DMS79 (cell line): ENCODE measurements around the gene GASK1A.

Experiments used
- DNase-seq: peaks from one replicate; lab custom pipeline; 2025; lab: John Stamatoyannopoulos, UW

The GASK1A gene

DNA sequence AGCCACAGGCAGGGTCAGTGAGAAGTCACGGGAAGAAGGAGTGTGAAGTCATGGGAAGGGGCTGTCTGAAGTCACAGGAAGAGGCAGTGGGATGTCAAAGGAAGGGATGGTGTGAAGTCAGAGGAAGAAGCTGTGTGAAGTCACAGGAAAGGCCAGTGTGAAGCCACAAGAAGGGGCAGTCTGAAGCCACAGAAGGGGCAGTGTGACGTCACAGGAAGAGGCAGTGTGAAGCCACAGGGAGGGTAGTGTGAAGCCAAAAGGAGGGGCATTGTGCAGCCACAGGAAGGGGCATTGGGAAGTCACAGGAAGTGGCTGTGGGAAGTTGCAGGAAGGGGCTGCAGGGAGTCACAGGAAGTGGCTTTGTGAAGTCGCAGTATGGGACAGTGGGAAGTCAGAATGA is 35.1 kb downstream of the GASK1A start:
- no peak for DNase-seq

DNA sequence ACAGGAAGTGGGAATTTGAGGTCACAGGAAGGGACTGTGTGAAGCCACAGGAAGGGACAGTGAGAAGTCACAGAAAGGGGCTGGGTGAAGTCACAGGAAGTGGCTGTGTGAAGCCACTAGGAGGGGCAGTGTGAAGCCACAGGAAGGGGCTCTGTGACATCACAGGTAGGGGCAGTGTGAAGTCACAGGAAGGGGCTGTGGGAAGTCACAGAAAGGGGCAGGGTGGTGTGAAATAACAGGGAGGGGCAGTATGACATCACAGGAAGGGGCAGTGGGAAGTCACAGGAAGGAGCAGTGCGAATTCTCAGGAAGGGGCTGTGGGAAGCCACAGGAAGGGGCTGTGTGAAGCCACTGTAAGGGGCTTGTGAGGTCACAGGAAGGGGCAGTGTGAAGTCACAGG is 35.8 kb downstream of the GASK1A start:
- DNase-seq, result no peak

DNA sequence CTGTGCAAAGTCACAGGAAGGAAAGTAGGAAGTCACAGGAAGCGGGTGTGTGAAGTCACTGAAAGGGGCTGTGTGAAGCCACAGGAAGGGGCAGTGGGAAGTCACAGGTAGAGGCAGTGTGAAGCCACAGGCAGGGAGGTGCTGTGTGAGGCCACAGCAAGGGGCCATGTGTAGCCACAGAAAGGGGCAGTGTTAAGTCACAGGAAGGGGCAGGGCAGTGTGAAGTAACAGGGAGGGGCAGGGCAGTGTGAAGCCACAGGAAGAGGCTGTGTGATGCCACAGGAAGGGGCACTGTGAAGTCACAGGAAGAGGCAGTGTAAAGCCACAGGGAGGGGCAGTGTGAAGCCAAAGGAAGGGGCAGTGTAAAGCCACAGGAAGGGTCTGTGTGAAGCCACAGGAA is 36.5 kb downstream of the GASK1A start:
- DNase-seq, result no peak

DNA sequence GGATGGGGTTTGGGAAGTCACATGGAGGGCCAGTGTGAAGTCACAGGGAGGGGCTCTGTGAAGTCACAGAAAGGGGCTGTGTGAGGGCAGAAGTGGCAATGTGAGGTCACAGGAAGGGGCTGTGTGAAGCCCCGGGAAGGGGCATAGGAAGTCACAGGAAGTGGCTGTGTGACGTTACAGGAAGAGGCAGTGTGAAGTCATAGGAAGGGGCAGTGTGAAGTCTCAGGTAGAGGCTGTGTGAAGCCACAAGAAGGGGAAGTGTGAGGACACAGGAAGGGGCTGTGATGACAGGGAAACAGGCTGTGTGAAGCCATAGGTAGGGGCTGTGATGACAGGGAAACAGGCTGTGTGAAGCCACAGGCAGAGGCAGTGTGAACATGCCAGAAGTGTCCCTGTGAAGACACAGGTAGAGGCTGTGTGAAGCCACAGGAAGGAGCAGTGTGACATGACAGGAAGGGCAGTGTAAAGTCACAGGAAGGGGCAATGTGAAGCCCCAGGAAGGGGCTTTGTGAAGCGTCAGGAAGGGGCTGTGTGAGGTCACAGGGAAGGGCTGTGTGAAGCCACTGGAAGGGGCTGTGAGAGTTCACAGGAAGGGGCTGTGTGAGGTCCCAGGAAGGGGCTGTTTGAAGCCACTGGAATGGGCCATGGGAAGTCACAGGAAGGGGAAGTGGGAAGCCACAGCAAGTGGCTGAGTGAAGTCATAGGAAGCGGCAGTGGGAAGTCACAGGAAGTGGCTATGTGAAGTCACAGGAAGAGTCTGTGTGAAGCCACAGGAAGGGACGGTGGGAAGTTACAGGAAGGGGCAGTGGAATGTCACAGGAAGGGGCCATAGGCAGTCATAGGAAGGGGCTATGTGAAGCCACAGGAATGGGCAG is 37.1 kb downstream of the GASK1A start:
- no peak for DNase-seq

DNA sequence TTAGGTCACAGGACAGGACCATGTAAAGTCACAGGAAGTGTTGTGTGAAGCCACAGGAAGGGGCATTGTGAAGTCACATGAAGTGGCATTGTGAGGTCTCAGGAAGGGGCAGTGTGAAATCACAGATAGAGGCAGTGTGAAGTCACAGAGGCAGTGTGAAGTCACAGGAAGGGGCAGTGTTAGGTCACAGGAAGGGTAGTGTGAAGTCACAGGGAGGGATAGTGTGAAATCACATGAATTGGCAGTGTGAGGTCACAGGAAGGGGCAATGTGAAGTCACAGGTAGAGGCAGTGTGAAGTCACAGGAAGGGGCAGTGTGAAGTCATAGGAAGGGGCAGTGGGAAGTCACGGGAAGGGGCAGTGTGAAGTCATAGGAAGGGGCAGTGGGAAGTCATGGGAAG is 37.9 kb downstream of the GASK1A start:
- DNase-seq, result no peak

DNA sequence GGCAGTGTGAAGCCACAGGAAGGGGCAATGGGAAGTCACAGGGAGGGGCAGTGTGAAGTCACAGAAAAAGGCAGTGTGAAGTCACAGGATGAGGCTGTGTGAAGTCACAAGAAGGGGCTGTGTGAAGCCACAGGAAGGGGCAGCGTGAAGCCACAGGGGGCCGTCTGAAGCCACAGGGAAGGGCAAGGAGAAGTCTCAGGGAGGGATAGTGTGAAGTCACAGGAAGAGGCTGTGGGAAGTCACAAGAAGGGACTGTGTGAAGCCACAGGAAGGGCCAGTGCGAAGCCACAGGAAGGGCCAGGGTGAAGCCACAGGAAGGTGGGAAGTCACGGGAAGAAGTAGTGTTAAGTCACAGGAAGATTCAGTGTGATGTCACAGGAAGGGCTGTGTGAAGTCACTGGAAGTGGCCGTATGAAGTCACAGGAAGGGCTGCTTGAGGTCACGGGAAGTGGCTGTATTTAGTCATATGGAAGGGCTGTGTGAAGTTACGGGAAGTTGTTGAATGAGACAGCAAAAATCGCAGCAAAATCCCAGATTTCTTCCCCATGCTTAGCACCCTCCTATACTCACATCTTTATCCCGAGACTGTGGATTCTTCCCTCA is 38.6 kb downstream of the GASK1A start:
- DNase-seq, result no peak

DNA sequence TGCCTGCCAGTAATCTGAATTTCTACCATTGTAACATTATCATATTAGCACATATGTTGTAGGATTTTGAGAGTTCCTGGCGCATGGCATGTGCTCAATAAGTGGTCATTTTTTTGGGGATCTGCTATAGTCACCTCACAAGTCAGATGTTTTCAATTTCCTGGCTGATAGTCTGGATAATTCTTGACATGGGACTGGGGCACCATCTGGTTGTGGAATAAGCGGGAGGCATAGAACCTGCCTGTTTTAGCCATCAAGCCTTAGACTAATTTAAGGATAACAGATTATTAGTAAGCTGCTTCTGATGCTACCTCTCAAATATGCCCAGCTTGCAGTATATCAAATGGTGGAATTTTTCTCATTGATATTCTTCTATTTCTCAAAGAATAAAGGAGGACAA is 39.1 kb downstream of the GASK1A start:
- no peak for DNase-seq

DNA sequence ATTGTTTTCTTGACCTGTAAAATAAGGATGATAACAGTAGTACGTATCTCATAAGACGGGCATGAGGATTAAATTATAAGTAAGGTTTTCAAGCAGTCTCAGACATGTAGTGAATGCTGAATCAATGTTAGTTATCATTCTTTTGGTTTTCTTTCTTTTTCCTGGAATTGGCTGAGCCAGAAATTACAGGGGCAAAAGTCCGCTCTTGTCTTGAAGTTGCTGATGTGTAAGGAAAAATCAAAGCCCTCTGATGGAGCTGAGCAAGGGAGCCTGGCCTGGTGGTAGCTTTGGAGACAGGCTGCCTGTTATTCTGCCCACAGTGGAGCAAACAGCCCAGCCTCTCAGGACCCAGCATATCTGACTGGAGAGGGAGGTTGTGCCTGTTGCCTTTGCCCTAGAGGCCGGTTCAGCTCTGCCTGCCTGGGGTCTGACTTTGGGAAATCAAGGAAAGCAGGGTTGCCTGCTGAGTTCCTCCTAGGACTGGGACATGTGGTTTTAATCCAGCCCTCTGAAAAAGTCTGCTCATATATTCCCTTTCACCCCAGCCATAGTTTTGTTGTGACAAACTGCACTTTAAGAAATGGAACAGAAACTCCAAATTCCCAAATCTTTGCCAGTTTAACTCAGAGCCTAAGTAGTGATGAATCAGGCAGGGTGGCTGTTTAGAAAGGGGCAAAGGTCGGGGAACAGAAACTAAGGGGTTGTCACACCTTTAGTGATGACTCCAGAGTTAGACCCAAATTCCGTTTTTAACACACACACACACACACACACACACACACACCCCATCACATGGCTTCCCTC is 40.1 kb downstream of the GASK1A start:
- no peak for DNase-seq

DNA sequence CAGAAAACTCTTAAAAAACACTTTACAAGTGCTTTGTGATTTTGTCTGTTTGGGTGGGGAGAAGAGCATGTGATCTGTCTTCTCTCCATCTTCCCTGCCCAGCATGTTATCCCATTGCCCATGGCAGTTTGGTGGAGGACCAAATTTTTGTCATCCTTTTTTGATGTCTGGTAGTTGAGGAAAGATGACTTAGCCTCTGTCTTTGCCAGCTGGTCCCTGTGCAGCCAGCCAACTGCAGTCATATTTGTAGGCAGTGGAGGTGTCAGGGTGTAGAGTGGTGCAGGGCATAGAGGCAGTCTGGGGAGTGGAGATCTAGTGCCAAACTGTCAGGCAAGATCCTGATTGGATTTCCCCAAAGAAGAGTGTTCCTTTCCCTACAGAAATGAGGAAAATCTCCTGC is 40.7 kb downstream of the GASK1A start:
- no peak for DNase-seq

DNA sequence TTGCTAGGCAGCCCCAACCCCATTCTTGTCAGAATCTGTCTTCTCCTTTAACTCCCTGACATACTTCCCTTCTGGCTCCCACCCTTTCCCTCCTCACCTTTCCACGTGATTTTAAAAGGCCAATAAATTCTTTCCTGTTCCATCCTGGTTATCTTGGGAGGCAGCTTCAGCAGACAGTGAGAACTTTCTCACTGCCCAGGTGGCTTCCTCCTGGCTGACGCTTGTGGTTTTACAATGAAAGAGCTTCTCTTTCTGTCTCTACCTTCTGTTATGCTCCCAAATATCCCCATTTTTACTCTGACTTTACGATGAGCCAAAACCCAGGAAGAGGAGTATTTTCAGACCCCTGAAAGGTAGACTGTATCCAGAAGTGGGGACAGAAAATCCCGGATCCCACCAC is 42.1 kb downstream of the GASK1A start:
- no peak for DNase-seq

DNA sequence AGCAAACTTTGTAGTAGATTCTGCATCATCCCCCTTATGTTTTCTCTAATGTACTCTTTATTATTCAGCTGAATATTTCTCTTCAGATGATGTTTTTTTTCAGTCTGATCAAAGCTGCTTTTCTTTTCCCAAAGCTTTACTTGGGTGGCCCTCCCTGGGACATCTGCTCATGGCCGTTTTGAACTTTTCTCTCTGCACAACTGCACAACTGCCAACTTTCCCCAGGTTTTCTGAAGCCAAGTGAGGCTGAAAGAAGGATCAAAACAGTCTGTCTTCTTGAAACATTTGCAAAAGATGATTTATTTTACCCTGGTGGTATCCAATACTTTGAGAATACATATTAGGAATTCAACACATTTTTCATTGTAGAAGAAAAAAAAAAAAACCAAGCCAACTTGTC is 43.0 kb downstream of the GASK1A start:
- DNase-seq, result no peak

DNA sequence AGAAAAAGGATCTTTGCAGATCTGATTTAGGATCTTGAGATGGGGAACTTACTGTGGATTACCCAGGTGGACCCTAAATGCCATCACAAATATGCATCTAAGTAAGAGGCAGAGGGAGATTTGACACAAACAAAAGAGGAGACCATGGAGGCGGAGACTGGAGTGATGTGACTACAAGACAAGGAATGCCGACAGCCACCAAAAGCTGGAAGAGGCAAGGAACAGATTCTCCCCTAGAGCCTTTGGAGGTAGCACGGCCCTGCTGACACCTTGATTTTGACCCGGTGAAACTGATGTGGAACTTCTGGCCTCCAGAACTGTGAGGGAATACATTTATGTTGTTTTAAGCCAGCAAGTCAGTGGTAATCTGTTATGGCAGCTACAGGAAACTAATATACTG is 44.0 kb downstream of the GASK1A start:
- no peak for DNase-seq

DNA sequence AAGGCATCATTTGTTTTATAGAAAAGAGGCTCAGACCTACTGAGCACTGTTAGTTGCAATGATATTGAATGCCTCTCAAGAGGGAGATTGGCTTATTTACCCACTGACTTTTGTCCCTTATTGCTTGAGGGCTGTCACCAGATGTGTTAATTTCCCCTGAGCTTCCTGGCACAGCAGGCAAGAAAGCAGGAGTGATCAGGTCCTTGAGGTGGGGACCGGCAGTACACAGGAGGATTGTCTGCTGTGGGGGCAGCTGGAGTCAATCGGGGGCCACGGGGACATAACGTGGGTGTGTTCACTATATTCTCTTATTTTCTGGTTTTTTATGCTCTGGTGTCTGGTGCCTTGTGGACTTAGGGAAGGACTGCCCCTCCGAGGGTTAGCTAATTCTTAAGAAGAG is 44.6 kb downstream of the GASK1A start:
- DNase-seq, result no peak

DNA sequence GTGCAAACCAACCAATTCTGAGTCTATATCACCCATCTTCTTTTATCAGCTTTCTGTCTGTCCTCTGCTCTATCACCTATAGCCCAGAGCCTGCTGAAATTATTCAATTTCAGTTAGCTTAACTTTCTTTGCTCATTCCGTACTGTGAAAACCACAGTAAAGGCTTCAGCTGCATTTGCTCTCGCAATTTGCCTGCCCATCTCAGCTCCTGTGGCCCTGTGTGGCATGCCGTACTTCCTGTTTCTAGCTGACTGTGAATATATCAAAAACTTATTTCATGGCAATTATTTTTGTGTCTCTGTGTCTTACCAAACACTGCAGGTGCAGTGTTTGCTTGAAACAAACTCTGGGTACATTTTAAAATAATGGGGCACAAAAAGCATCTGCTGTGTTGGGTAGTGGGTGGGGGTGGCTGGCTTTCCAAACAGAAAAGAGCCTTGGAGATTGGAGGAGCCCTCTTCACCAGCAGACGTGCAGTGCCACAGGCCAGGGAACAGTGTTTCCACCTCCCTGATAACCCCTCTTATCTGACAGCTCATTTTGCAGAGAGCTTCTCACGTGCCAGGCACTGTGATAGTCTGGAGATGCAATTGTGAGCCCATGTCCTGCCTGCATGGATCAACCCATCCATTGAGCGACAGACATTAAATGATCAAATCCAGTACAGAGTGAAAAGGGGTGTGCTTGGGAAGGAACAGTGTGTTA is 45.2 kb downstream of the GASK1A start:
- DNase-seq, result no peak

DNA sequence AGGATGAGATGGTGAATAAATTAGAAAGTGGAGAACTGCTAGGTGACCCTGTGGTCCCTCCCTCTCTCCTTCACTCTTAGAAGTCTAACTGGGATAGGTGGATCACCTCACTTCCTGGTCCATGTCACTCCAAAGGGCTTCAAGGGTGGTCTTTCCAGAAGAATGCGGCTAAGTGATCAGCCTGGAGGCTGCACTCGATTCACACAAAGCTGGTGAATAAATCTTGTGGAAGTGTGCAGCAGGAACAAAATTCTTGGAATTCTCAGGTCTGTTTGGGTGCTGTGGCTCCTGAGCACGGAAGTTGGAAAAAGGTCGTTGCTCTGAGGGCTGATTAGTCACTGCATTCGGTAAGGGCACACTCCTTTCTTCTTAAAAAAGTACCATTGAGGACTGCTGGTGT is 46.3 kb downstream of the GASK1A start:
- no peak for DNase-seq

DNA sequence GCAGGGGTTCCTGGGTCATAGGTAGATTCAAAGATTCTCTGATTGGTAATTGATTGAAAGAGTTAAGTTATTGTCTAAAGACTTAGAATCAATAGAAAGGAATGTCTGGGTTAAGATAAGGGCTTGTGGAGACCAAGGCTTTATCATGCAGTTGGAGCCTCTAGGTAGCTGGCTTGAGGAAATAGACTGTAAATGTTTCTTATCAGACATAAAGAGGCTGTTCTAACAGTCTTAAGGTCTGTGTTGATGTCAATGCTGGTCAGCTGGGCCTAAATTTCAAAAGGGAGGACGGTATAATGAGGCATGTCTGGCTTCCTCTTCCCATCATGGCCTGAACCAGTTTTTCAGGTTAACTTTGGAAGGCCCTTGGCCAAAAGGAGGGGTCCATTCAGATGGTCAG is 48.9 kb downstream of the GASK1A start:
- DNase-seq, result no peak

DNA sequence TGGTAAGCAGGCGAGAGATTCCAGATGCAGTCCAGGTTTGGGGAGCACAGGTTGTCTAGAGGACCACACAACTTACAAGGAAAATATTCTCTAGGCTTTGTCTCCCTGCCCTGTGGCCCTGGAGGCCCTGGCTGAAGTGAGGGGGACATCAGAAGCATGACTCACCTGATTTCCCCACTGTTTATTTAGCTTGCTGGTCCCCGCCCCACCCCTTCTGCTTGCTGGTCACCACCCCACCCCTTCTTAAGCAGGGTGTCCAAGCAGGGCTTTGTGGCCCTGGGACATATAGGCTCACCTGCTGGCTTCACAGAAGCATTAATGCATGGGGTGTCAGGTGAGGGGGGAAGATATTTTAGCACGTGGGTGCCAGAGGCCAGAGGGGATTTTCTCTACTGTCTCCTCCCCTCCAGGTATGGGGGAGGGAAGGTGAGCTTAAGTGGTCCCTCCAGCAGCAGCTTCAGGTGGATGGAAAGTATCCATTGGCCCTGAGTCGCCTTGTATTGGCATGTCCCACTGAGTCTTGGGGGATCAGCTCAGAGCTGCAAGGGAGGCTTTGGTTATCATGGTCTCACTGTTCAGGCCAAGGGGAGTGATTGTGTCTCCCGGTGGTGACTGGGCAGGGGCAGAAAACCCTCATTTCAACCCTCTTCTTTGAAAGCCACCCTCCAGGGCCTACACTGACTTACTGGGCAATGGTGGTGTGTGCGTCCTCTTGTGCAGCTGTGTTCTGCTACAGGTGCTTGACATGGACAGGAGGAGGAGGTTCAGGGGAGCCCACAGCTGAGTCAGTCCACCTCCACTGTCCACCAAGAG is 49.8 kb downstream of the GASK1A start:
- no peak for DNase-seq

DNA sequence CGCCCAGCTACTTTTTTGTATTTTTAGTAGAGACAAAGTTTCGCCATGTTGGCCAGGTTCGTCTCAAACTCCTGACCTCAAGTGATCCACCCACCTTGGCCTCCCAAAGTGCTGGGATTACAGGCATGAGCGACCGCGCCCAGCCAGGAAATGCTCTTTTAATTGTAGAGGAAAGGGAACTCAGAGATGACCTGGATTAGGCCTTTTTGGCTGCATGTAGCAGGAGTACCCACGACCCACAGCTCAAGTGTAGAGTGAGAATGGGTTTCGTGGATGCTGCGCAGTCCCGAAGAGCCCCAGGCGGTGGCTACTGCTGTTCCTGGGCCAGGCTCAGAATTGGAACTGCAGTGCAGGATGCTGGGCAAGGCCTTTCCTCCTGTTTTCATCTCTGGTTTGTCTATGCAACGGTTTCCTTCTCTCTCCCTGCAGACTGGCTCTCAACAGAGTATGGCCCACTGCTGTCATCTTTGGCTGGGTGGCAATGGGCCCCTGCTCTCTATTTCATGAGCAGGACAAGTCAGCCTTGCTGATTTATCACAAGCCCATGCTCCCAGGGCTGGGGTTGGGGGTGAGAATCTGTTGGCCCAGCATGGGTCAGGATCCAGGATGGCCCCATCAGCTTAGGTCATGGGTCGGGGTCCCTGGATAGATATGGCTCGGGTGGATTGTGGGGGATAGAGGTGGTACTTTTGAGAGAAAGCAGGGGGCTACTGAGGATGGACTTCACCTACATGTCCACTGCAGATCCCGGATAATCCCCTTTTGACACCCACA is 51.2 kb downstream of the GASK1A start:
- no peak for DNase-seq

DNA sequence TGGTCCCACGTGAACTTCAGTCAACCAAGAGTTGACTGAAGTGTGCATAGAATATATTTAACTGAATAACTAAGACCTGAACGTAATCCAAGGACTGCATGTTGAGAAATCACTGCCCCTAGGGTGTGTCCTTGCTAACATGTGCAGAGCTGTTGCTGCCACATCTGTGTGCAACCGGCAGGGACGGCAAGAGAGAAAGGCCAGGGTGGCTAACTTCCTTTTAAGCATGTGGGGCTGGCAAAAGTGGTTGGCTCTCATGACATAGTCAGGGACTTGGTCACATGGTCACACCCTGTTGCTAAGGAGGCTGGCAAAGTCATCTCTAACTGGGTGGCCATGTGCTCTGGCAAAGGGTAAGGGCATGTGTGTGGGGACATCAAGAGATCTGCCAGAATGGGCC is 52.4 kb downstream of the GASK1A start:
- no peak for DNase-seq

DNA sequence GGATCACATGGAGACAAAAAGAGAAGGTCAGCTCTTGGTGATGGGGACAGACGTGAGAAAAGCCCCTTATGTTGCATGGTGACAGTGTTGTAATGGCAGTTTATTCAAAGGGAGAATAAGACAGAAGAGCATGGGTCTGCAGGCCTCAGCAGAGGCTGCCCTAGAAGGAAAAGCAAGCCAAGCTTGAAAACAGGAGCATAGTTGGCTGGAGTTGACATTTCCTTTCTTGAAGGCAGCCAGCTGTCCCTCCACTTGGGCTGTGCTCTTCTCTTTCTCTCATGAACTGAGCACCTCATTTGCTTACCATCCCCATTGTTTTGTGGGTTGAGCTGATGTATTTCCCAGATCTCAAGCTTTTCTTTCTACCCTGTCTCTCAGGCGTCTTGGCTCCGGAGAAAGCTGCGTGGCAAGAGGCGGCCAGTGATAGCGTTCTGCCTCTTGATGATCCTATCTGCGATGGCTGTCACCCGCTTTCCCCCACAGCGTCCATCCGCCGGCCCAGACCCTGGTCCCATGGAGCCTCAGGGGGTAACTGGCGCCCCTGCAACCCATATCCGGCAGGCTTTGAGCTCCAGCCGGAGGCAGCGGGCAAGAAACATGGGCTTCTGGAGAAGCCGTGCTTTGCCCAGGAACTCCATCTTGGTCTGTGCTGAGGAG is 52.9 kb downstream of the GASK1A start:
- DNase-seq, result no peak
